H1 (cell line): ENCODE results near the gene TMPRSS3. TPM values are rescaled to one million over a fixed set of nuclear protein-coding genes. Genes with fewer than 3 reads are reported as not detected.

ENCODE experiments used
- CTCF ChIA-PET: fragments of 300-600 bp; sonication (Branson Sonifier 250); formaldehyde crosslinking; loops from one replicate; lab custom pipeline; 2021; ENCODE audit not compliant: partially characterized antibody; lab: Charles Lee
- POLR2A ChIA-PET: fragments of 300-600 bp; sonication (Branson Sonifier 250); formaldehyde crosslinking; loops from one replicate; lab custom pipeline; 2021; ENCODE audit warnings: inconsistent platforms; ENCODE audit not compliant: partially characterized antibody; lab: Charles Lee
- DNase-seq, 2 experiments: peaks; one replicate each; pipeline versions ENCODE4 v3.0.0 to v3.0.0-alpha.2; 2010 to 2022; ENCODE audit warnings: low spot score in 2 of 2, low read depth in 1 of 2, mixed read lengths in 1 of 2
- FAIRE-seq: peaks from 2 replicates; lab custom pipeline; 2011; peaks lifted over from hg19 to GRCh38; lab: Jason Lieb, UNC
- H2AFZ ChIP-seq: 2 replicates; pipeline ENCODE4 v1.8.1; 2012; ENCODE audit warnings: low read length, inconsistent platforms
- H2AK5ac ChIP-seq: 2 replicates; pipeline ENCODE4 v1.6.1; 2013; ENCODE audit warnings: low read depth, low read length
- H2BK120ac ChIP-seq: replicated peaks from 2 replicates; pipeline ENCODE3; 2013; ENCODE audit warnings: low read depth, low read length, inconsistent platforms
- H2BK12ac ChIP-seq: 2 replicates; pipeline ENCODE4 v1.6.1; 2013; ENCODE audit warnings: low read depth, low read length
- H2BK15ac ChIP-seq: 2 replicates; pipeline ENCODE4 v1.6.1; 2013; ENCODE audit warnings: low read length
- H2BK20ac ChIP-seq: 2 replicates; pipeline ENCODE4 v1.6.1; 2013; ENCODE audit warnings: low read length
- H2BK5ac ChIP-seq: 2 replicates; pipeline ENCODE4 v1.6.1; 2013; ENCODE audit warnings: low read depth, low read length
- H3K14ac ChIP-seq: 2 replicates; pipeline ENCODE4 v1.6.1; 2013; ENCODE audit warnings: inconsistent platforms; ENCODE audit not compliant: insufficient read length
- H3K18ac ChIP-seq: 2 replicates; pipeline ENCODE4 v1.6.1; 2013; ENCODE audit warnings: low read length; ENCODE audit errors: extremely low read depth
- H3K23ac ChIP-seq: 2 replicates; pipeline ENCODE4 v1.6.1; 2013; ENCODE audit warnings: inconsistent platforms; ENCODE audit not compliant: insufficient read length
- H3K23me2 ChIP-seq: 2 replicates; pipeline ENCODE4 v1.6.1; 2013; ENCODE audit warnings: low read depth, low read length
- H3K27ac ChIP-seq: 2 replicates; pipeline ENCODE4 v1.6.1; 2011; ENCODE audit warnings: low read depth, low read length, inconsistent platforms
- H3K27me3 ChIP-seq, 4 experiments: replicated peaks in 1 of 4; 1 replicate in 1 of 4; 2 replicates in 3 of 4; pipeline versions ENCODE4 v1.6.1 to v1.8.1; 2011 to 2013; ENCODE audit warnings: low read length in 3 of 4, mild to moderate bottlenecking in 3 of 4, inconsistent platforms in 2 of 4, mixed read lengths in 2 of 4, moderate library complexity in 1 of 4; ENCODE audit not compliant: control insufficient read depth in 3 of 4, insufficient read depth in 3 of 4; ENCODE audit errors: extremely low read depth in 1 of 4
- H3K36me3 ChIP-seq, 4 experiments: 2 replicates each; pipeline versions ENCODE4 v1.6.1 to v1.8.1; 2011 to 2013; ENCODE audit warnings: mild to moderate bottlenecking in 4 of 4, low read length in 3 of 4, moderate library complexity in 2 of 4, control low read depth in 1 of 4, inconsistent platforms in 1 of 4; ENCODE audit not compliant: insufficient read depth in 4 of 4, control insufficient read depth in 2 of 4
- H3K4ac ChIP-seq: replicated peaks from 2 replicates; pipeline ENCODE3; 2013; ENCODE audit warnings: low read length, low read depth, mixed read lengths, inconsistent platforms; ENCODE audit not compliant: insufficient read length
- H3K4me1 ChIP-seq, 4 experiments: replicated peaks in 1 of 4; 1 replicate in 1 of 4; 2 replicates in 3 of 4; pipeline versions ENCODE4 v1.6.1 to v1.8.1; 2011 to 2013; ENCODE audit warnings: low read length in 3 of 4, inconsistent platforms in 2 of 4, mixed read lengths in 1 of 4; ENCODE audit not compliant: insufficient read depth in 4 of 4, control insufficient read depth in 3 of 4
- H3K4me2 ChIP-seq, 2 experiments: 2 replicates each; pipeline versions ENCODE4 v1.6.1 to v1.8.1; 2011 to 2013; ENCODE audit warnings: low read depth in 2 of 2, low read length in 2 of 2, control low read depth in 1 of 2, inconsistent platforms in 1 of 2, mild to moderate bottlenecking in 1 of 2; ENCODE audit not compliant: insufficient read depth in 1 of 2
- H3K4me3 ChIP-seq, 4 experiments: fragments of 200-600, 300-600 bp in 1 of 4; sonication (generic), shearing (Covaris generic), sonication (Bioruptor Twin) in 1 of 4; 2 replicates each; pipeline versions ENCODE4 v1.5.1 to v1.8.1; 2011 to 2016; ENCODE audit warnings: low read length in 4 of 4, low read depth in 3 of 4, control low read depth in 2 of 4, inconsistent platforms in 2 of 4, mild to moderate bottlenecking in 2 of 4, mixed read lengths in 1 of 4, moderate library complexity in 1 of 4; ENCODE audit not compliant: insufficient read depth in 2 of 4; ENCODE audit errors: extremely low read depth in 1 of 4
- H3K56ac ChIP-seq: replicated peaks from 2 replicates; pipeline ENCODE3; 2013; ENCODE audit warnings: low read depth, mild to moderate bottlenecking, mixed read lengths, low read length, inconsistent platforms; ENCODE audit not compliant: insufficient read length
- H3K79me1 ChIP-seq: 2 replicates; pipeline ENCODE4 v1.6.1; 2013; ENCODE audit warnings: low read depth, low read length, control low read depth
- H3K79me2 ChIP-seq, 2 experiments: 2 replicates each; pipeline versions ENCODE4 v1.6.1 to v1.8.1; 2012 to 2013; ENCODE audit warnings: low read length in 2 of 2, mild to moderate bottlenecking in 2 of 2, inconsistent platforms in 1 of 2; ENCODE audit not compliant: insufficient read depth in 2 of 2, control insufficient read depth in 1 of 2
- H3K9ac ChIP-seq, 4 experiments: replicated peaks in 1 of 4; 1 replicate in 1 of 4; 2 replicates in 3 of 4; pipeline versions ENCODE4 v1.6.1 to v1.8.1; 2011 to 2013; ENCODE audit warnings: low read depth in 3 of 4, low read length in 3 of 4, control low read depth in 2 of 4, mild to moderate bottlenecking in 2 of 4, moderate library complexity in 2 of 4, inconsistent platforms in 1 of 4; ENCODE audit errors: extremely low read depth in 1 of 4
- H3K9me3 ChIP-seq, 2 experiments: 2 replicates each; pipeline versions ENCODE4 v1.6.1 to v1.8.1; 2012 to 2013; ENCODE audit warnings: mild to moderate bottlenecking in 2 of 2, moderate library complexity in 2 of 2, control low read depth in 1 of 2, inconsistent platforms in 1 of 2, low read depth in 1 of 2, low read length in 1 of 2, mixed read lengths in 1 of 2; ENCODE audit not compliant: insufficient read depth in 2 of 2
- H4K20me1 ChIP-seq, 2 experiments: replicated peaks in 1 of 2; 2 replicates each; pipeline versions ENCODE3 to v1.8.1; 2011 to 2013; ENCODE audit warnings: inconsistent platforms in 2 of 2, low read length in 2 of 2, mild to moderate bottlenecking in 1 of 2; ENCODE audit not compliant: insufficient read depth in 2 of 2, control insufficient read depth in 1 of 2
- H4K5ac ChIP-seq: 2 replicates; pipeline ENCODE4 v1.6.1; 2013; ENCODE audit warnings: low read length, low read depth, mixed read lengths, inconsistent platforms; ENCODE audit not compliant: insufficient read length
- H4K8ac ChIP-seq: 2 replicates; pipeline ENCODE4 v1.8.0; 2013; ENCODE audit warnings: mild to moderate bottlenecking, moderate library complexity, low read length, inconsistent platforms; ENCODE audit not compliant: insufficient read depth; ENCODE audit errors: extremely low read depth
- H4K91ac ChIP-seq: replicated peaks from 2 replicates; pipeline ENCODE3; 2013; ENCODE audit warnings: low read length, mixed read lengths, inconsistent platforms; ENCODE audit not compliant: insufficient read length
- ASH2L ChIP-seq: fragments of 200-600, 300-600 bp; sonication (generic); IDR thresholded peaks from one replicate; pipeline ENCODE4 v1.7.1; 2017; ENCODE audit warnings: low read length
- CEBPB ChIP-seq: IDR thresholded peaks from 2 replicates; pipeline ENCODE4 v1.6.1; 2012; ENCODE audit warnings: low read depth, low read length
- EP300 ChIP-seq, 2 experiments: IDR thresholded peaks; 1 replicate in 1 of 2; 2 replicates in 1 of 2; pipeline ENCODE4 v1.6.1; 2011 to 2012; ENCODE audit warnings: low read depth in 2 of 2, low read length in 2 of 2, mild to moderate bottlenecking in 2 of 2, borderline replicate concordance in 1 of 2, inconsistent platforms in 1 of 2, moderate library complexity in 1 of 2
- GABPA ChIP-seq: IDR thresholded peaks from 2 replicates; pipeline ENCODE4 v1.6.1; 2011; ENCODE audit warnings: mild to moderate bottlenecking, low read length, moderate library complexity, borderline replicate concordance; ENCODE audit not compliant: insufficient read depth
- NANOG ChIP-seq: IDR thresholded peaks from 2 replicates; pipeline ENCODE4 v1.6.1; 2011; ENCODE audit warnings: low read length, low read depth, mild to moderate bottlenecking, inconsistent platforms; ENCODE audit not compliant: insufficient read depth, poor library complexity, severe bottlenecking
- POLR2A ChIP-seq, 2 experiments: IDR thresholded peaks; 1 replicate in 1 of 2; 2 replicates in 1 of 2; pipeline ENCODE4 v1.6.1; 2011; ENCODE audit warnings: low read depth in 2 of 2, low read length in 2 of 2, mild to moderate bottlenecking in 2 of 2; ENCODE audit errors: control extremely low read depth in 1 of 2
- POLR2AphosphoS5 ChIP-seq: IDR thresholded peaks from 2 replicates; pipeline ENCODE4 v1.6.1; 2011; ENCODE audit warnings: low read depth, low read length
- RAD21 ChIP-seq, 2 experiments: IDR thresholded peaks in 1 of 2; conservative IDR thresholded peaks in 1 of 2; 2 replicates each; pipeline ENCODE4 v1.6.1; 2011; ENCODE audit warnings: low read depth in 2 of 2, low read length in 2 of 2, improper control_type of control experiment in 1 of 2, inconsistent platforms in 1 of 2, mild to moderate bottlenecking in 1 of 2, moderate library complexity in 1 of 2
- RBBP5 ChIP-seq: IDR thresholded peaks from 2 replicates; pipeline ENCODE4 v1.7.1; 2012; ENCODE audit warnings: low read depth, mild to moderate bottlenecking, inconsistent platforms, low read length, moderate library complexity, borderline replicate concordance
- RNF2 ChIP-seq: fragments of 200-900, 300-1000 bp; sonication (generic); IDR thresholded peaks from 2 replicates; pipeline ENCODE4 v1.7.1; 2016; ENCODE audit warnings: borderline replicate concordance, low read depth, mild to moderate bottlenecking, antibody characterized with exemption, low read length; ENCODE audit not compliant: poor library complexity, severe bottlenecking; ENCODE audit errors: missing control alignments
- SP1 ChIP-seq: IDR thresholded peaks from 2 replicates; pipeline ENCODE4 v1.6.1; 2011; ENCODE audit warnings: low read depth, low read length
- SP4 ChIP-seq: IDR thresholded peaks from 2 replicates; pipeline ENCODE4 v1.6.1; 2012; ENCODE audit warnings: low read length, inconsistent platforms
- TAF7 ChIP-seq: optimal IDR thresholded peaks from 2 replicates; pipeline ENCODE3; 2011; ENCODE audit warnings: low read depth, mild to moderate bottlenecking, inconsistent platforms, low read length, moderate library complexity, borderline replicate concordance
- TEAD4 ChIP-seq: IDR thresholded peaks from 2 replicates; pipeline ENCODE4 v1.6.1; 2012; ENCODE audit warnings: low read depth, low read length, inconsistent platforms, mixed read lengths
- WGBS, 2 experiments: shearing (Covaris generic) in 1 of 2; methylation state at CpG; one replicate each; pipeline versions ENCODE4 v1.1.6 to v1.1.7; 2013 to 2015; ENCODE audit warnings: low lambda C conversion rate in 2 of 2, mixed read lengths in 2 of 2, inconsistent platforms in 1 of 2, low coverage in 1 of 2, missing lambda C conversion rate in 1 of 2; ENCODE audit not compliant: insufficient replicate concordance in 2 of 2, insufficient coverage in 1 of 2, insufficient read length in 1 of 2; ENCODE audit errors: extremely low coverage in 1 of 2, missing lambda C conversion rate in 1 of 2; 5-methylcytosine and 5-hydroxymethylcytosine counted together
- polyA plus RNA-seq, 7 experiments: library from polyadenylated mRNA; depleted of rRNA in 3 of 7; stranded (reverse) in 5 of 7; unstranded in 2 of 7; fragments of >200 nt in 5 of 7; fragments of 200-250 nt in 2 of 7; gene quantifications; 1 replicate in 5 of 7; 2 replicates in 1 of 7; 4 replicates in 1 of 7; pipeline versions ENCODE4 v1.2.1 to v1.2.3, GENCODE V29; 2011 to 2013; ENCODE audit warnings: missing spikeins in 2 of 7, mixed read lengths in 2 of 7
- total RNA-seq: library from RNA; stranded (reverse); fragmentation: NEBNext Ultra II Directional; extraction: Animal tissue kit (Norgen Biotek cat#: 25700); gene quantifications from 2 replicates; pipeline ENCODE4 v1.2.1, GENCODE V29; 2021

TMPRSS3 gene
- total and polyA plus RNA-seq, 2 of the 8 experiments (the other 6 are each of a cell fraction or from before 2014, with no cell fraction given), result 0.38 TPM; not detected in 1

- no peak overlapping the region for H3K4me3 ChIP-seq
- H3K79me1 ChIP-seq, result no peaks in the 10 kb centered on the region
- FAIRE-seq (no peak), DNase-seq (no peak)
- H4K20me1 ChIP-seq, result no peaks in the 10 kb centered on the region
- H2AK5ac ChIP-seq, result no peak overlapping the region
- 90% methylated on average over 1 of the region's 1 CpG; no CpG with 5 or more reads in 1 of the 2 experiments for WGBS, 2 experiments
- H3K79me2 ChIP-seq, result no peaks in the 10 kb centered on the region
- H3K23me2 ChIP-seq, result no peaks in the 10 kb centered on the region
- H3K23ac ChIP-seq, result no peak overlapping the region
- H3K4me2 ChIP-seq, result no peak overlapping the region
- H4K91ac ChIP-seq, result no peak overlapping the region
- no peak overlapping the region for H2BK12ac ChIP-seq
- no peak overlapping the region for H3K4ac ChIP-seq
- no peak overlapping the region for H2BK15ac ChIP-seq
- no peak overlapping the region for H4K5ac ChIP-seq
- no peaks in the 10 kb centered on the region; a peak in 1 of 7 replicates for H3K27me3 ChIP-seq
- H3K4me1 ChIP-seq, result no peaks in the 10 kb centered on the region
- no peak overlapping the region for H3K18ac ChIP-seq
- H2BK5ac ChIP-seq, result no peak overlapping the region
- H3K9me3 ChIP-seq, result peaks cover 4% of the 10 kb centered on the region in 2 experiments; a peak in 2 of 4 replicates
- H3K9ac ChIP-seq, result no peak overlapping the region
- no peak overlapping the region for H4K8ac ChIP-seq
- no peak overlapping the region for H2BK20ac ChIP-seq
- H3K36me3 ChIP-seq, result no peaks in the 10 kb centered on the region
- no peak overlapping the region for H2AFZ ChIP-seq
- no peak overlapping the region for H2BK120ac ChIP-seq
- H3K27ac ChIP-seq, result no peak overlapping the region
- no peak overlapping the region for H3K56ac ChIP-seq
- POLR2A ChIA-PET, result no interaction called here
- H3K14ac ChIP-seq, result no peak overlapping the region
- CTCF ChIA-PET, result interaction anchor here (0.7 to 2.1 kb wide), 7 partner anchors 8 to 170 kb away, joined by 3 to 10 read pairs (median 5); no protein-coding TSS in a partner anchor
- no peak for TF ChIP-seq NANOG
- TF ChIP-seq RAD21 (IDR thresholded peaks at IDR 0.05 in 1 of 2, conservative IDR thresholded peaks at IDR 0.05 in 1 of 2; ENCODE audit: low read depth in 2 of 2, low read length in 2 of 2), result no peak
- no peak for TF ChIP-seq ASH2L
- no peak for TF ChIP-seq CEBPB
- TF ChIP-seq EP300 (IDR thresholded peaks at IDR 0.05; ENCODE audit: borderline replicate concordance in 1 of 2, low read depth in 2 of 2, low read length in 2 of 2), result no peak
- TF ChIP-seq POLR2AphosphoS5, result no peak
- TF ChIP-seq SP4, result no peak
- no peak for TF ChIP-seq TEAD4
- no peak for TF ChIP-seq GABPA
- no peak for TF ChIP-seq SP1
- no peak for TF ChIP-seq TAF7
- TF ChIP-seq RNF2, result no peak
- TF ChIP-seq POLR2A (IDR thresholded peaks at IDR 0.05; ENCODE audit: control extremely low read depth in 1 of 2, low read depth in 2 of 2, low read length in 2 of 2), result no peak
- TF ChIP-seq RBBP5, result no peak
Measured at GRCh38 chr21:42429021-42429420, 33.2 kb upstream of the TMPRSS3 start.
